ENCODE measurements around the gene SLC37A2. TPM values are rescaled to one million over a fixed set of nuclear protein-coding genes. Genes with fewer than 3 reads are reported as not detected.

SLC37A2 gene
- total and polyA plus RNA-seq, 2 of the 4 experiments (the other 2 are of a cell fraction): 0.72 to 1.1 TPM

GRCh38 chr11:125072218-125072960 lies 9.3 kb downstream of the SLC37A2 start:
- dilution Hi-C loops (cut with HindIII; ENCODE audit: low sequenced_read_pairs, unreplicated experiment): no loop called here
- Histone ChIP-seq H3K9ac (ENCODE audit: low read depth, low read length) (no peak overlapping the region), H3K14ac (replicated peaks; ENCODE audit: low read depth, low read length) (no peak overlapping the region), H3K79me1 (ENCODE audit: low read depth in 1 of 2, low read length in 2 of 2) (no peaks in the 10 kb centered on the region), H3K56ac (ENCODE audit: extremely low read depth, insufficient read depth, low read length) (no peak overlapping the region), H3K27ac (ENCODE audit: insufficient read depth, low read length) (no peak overlapping the region), H3K9me1 (ENCODE audit: insufficient read depth, low read length) (peaks cover 20% of the 10 kb centered on the region), H3K36me3 (ENCODE audit: control insufficient read depth, insufficient read depth, low read length) (no peaks in the 10 kb centered on the region), H2BK15ac (ENCODE audit: low read depth, low read length) (no peak overlapping the region), H4K8ac (ENCODE audit: low read depth in 2 of 2, low read length in 2 of 2) (no peak overlapping the region), H4K91ac (ENCODE audit: insufficient read depth, low read depth, low read length) (no peak overlapping the region), H3K4ac (ENCODE audit: low read depth, low read length) (no peak overlapping the region), H3K4me3 (ENCODE audit: insufficient read depth, low read depth, low read length) (no peak overlapping the region), H3K4me2 (ENCODE audit: low read depth, low read length) (no peak overlapping the region), H3K4me1 (ENCODE audit: control insufficient read depth, insufficient read depth, low read length) (peaks cover 15% of the 10 kb centered on the region), H3K9me3 (ENCODE audit: control insufficient read depth, insufficient read depth, low read length) (no peaks in the 10 kb centered on the region), H2AK5ac (ENCODE audit: low read depth, low read length) (no peak overlapping the region), H2AFZ (replicated peaks; ENCODE audit: low read length, poor library complexity) (no peak overlapping the region), H2BK20ac (ENCODE audit: low read depth, low read length) (no peak overlapping the region; the same call in 1 of the 2 replicates), H2BK5ac (ENCODE audit: low read depth, low read length, poor library complexity, severe bottlenecking) (no peak overlapping the region), H3K23ac (ENCODE audit: low read depth, low read length) (no peak overlapping the region), H3K18ac (ENCODE audit: low read depth, low read length) (no peak overlapping the region), H4K5ac (ENCODE audit: low read depth, low read length) (no peak overlapping the region), H2AK9ac (replicated peaks; ENCODE audit: low read depth, low read length, poor library complexity) (no peak overlapping the region), H4K20me1 (ENCODE audit: insufficient read depth, low read length) (no peaks in the 10 kb centered on the region), H3K27me3 (ENCODE audit: control insufficient read depth, insufficient read depth, low read length) (no peaks in the 10 kb centered on the region; the same call in 1 of the 2 replicates), H2BK120ac (ENCODE audit: low read depth, low read length) (no peak overlapping the region)
- BruUV-seq (replicated peaks): no TSS peak
- ATAC-seq (ENCODE audit: low read depth) (no peak), DNase-seq (no peak)
- intact Hi-C loops (cut with micrococcal nuclease): no loop called here
- WGBS, 2 experiments (ENCODE audit: extremely low coverage in 2 of 2, insufficient read length in 1 of 2): 91% methylated on average over 5 of the region's 12 CpGs; no CpG with 5 or more reads in 1 of the 2 experiments
- TF ChIP-seq RFX5 (IDR thresholded peaks at IDR 0.05; ENCODE audit: low read depth, low read length) (no peak), BHLHE40 (IDR thresholded peaks at IDR 0.05; ENCODE audit: low read depth, low read length) (no peak), MXI1 (IDR thresholded peaks at IDR 0.05; ENCODE audit: borderline replicate concordance, low read depth, low read length) (no peak), USF2 (IDR thresholded peaks at IDR 0.05; ENCODE audit: low read depth, low read length) (no peak), MAZ (IDR thresholded peaks at IDR 0.05; ENCODE audit: borderline replicate concordance, low read depth, low read length) (no peak), SMC3 (IDR thresholded peaks at IDR 0.05; ENCODE audit: low read depth, low read length) (no peak), RAD21 (IDR thresholded peaks at IDR 0.05; ENCODE audit: low read length) (no peak), POLR2A (IDR thresholded peaks at IDR 0.05; ENCODE audit: low read depth, low read length) (no peak)
- TF ChIP-seq, protein P1, sequence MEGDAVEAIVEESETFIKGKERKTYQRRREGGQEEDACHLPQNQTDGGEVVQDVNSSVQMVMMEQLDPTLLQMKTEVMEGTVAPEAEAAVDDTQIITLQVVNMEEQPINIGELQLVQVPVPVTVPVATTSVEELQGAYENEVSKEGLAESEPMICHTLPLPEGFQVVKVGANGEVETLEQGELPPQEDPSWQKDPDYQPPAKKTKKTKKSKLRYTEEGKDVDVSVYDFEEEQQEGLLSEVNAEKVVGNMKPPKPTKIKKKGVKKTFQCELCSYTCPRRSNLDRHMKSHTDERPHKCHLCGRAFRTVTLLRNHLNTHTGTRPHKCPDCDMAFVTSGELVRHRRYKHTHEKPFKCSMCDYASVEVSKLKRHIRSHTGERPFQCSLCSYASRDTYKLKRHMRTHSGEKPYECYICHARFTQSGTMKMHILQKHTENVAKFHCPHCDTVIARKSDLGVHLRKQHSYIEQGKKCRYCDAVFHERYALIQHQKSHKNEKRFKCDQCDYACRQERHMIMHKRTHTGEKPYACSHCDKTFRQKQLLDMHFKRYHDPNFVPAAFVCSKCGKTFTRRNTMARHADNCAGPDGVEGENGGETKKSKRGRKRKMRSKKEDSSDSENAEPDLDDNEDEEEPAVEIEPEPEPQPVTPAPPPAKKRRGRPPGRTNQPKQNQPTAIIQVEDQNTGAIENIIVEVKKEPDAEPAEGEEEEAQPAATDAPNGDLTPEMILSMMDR (conservative IDR thresholded peaks at IDR 0.05; ENCODE audit: low read depth, low read length): no peak
- in situ Hi-C loops (cut with MboI; ENCODE audit: low sequenced_read_pairs): no loop called here
- ChIA-PET CTCF (interaction anchor here (0.7 kb wide), 1 partner anchor 39 kb away, joined by 3 read pairs; no protein-coding TSS in a partner anchor), POLR2A (ENCODE audit: unreplicated experiment) (no interaction called here)

All from IMR-90 (cell line).